Measurements from ENCODE around the gene MMRN1.

Gene MMRN1

GRCh38 chr4:89894649-89895550, at the start of gene MMRN1:
MMRN1 (plus strand) TSS chr4:89894854; CDS start chr4:89894972, 118 bp downstream.
- DNase-seq (ENCODE audit: low read depth), result no peak
- TF ChIP-seq, protein P1, sequence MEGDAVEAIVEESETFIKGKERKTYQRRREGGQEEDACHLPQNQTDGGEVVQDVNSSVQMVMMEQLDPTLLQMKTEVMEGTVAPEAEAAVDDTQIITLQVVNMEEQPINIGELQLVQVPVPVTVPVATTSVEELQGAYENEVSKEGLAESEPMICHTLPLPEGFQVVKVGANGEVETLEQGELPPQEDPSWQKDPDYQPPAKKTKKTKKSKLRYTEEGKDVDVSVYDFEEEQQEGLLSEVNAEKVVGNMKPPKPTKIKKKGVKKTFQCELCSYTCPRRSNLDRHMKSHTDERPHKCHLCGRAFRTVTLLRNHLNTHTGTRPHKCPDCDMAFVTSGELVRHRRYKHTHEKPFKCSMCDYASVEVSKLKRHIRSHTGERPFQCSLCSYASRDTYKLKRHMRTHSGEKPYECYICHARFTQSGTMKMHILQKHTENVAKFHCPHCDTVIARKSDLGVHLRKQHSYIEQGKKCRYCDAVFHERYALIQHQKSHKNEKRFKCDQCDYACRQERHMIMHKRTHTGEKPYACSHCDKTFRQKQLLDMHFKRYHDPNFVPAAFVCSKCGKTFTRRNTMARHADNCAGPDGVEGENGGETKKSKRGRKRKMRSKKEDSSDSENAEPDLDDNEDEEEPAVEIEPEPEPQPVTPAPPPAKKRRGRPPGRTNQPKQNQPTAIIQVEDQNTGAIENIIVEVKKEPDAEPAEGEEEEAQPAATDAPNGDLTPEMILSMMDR (conservative IDR thresholded peaks at IDR 0.05; ENCODE audit: low read length), result no peak
- H3K4me3 ChIP-seq (ENCODE audit: low read length), result no peak within 1 kb of the TSS

DNA sequence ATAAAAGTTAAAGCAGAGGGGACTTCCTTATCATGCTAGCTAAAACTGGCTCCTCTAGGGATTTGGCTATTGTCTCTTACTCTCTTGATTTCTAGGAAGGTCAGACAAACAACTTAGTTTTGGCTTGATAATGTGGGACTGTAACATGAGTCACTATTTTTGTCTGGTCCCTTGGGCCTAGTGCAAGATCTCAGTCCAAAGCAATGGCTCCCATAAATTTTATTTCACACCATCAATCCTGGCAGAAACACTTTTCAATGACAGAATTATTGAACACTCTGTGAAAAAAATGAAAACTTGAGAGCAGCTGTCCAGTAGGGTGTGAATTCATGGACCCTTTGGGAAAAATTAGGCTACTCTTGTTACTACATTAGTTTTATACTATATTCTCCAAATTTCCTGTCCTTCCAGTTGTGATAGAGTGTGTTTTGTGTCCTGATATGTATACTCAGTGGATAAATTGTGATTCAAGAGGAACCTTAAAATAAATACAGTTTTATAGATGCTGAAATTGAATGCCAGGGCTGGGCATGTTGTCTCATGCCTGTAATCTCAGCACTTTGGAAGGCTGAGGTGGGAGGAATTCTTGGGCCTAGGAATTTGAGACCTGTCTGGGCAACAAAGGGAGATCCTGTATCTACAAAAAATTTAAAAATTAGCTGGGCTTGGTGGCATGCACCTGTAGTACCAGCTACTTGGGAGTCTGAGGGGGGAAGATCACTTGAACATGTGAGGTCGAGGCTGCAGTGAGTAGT, 46.9 kb upstream of the MMRN1 start:
- no peak for DNase-seq (ENCODE audit: low read depth)
- TF ChIP-seq, protein P1 (conservative IDR thresholded peaks at IDR 0.05; ENCODE audit: low read length), result no peak
- H3K4me3 ChIP-seq (ENCODE audit: low read length), result no peak overlapping the region

- DNase-seq (ENCODE audit: low read depth), result no peak
- TF ChIP-seq, protein P1 (conservative IDR thresholded peaks at IDR 0.05; ENCODE audit: low read length), result no peak
- no peak overlapping the region for H3K4me3 ChIP-seq (ENCODE audit: low read length)
Observed at GRCh38 chr4:89855236-89855635, 39.4 kb upstream of the MMRN1 start.

DNA sequence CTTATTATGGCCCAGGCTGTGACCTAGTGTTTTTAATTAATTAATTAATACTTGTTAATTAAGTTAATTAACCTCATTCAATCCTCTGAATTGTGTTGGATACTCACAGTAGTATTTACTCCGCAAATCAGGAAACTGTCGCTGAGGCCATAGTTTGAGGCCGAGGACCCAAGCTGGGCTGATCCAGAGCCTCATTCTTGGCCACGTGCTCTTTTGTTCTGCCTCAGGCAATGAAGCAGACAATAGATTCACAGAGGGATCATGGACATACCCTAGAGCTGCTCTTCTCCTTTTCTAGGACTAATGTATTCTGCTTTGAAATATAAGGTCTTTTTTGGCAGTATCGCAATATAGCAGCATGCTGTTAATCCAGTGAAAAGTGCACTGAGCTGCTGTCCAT, 33.7 kb upstream of the MMRN1 start:
- TF ChIP-seq, protein P1 (conservative IDR thresholded peaks at IDR 0.05; ENCODE audit: low read length), result no peak
- DNase-seq (ENCODE audit: low read depth), result no peak

DNA sequence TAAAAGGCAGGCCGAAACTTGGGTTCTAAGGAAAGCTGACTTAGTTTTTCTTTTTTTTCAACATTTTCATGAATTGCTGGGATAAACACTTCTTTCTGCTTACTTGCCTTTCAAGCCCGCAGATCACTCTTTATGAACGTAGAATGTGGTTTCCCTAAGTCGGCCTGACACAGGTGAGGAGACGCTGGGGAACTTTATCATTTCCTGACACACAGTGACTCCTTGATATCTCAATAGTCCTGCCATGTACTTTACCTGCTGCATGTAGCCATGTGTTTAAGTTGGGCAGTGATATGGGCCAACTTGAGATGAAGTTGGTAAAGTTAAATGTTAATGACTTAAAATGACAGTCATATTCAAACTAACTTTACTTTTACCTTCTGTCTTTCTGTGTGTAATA, 31.1 kb upstream of the MMRN1 start:
- no peak overlapping the region for H3K4me3 ChIP-seq (ENCODE audit: low read length)
- DNase-seq (ENCODE audit: low read depth), result no peak
- TF ChIP-seq, protein P1 (conservative IDR thresholded peaks at IDR 0.05; ENCODE audit: low read length), result no peak

More for the DNA sequence above, 33.7 kb upstream of the MMRN1 start:
- no peak overlapping the region for H3K4me3 ChIP-seq (ENCODE audit: low read length)

GRCh38 chr4:89868276-89868675, 26.4 kb upstream of the MMRN1 start:
- DNase-seq (ENCODE audit: low read depth), result no peak
- H3K4me3 ChIP-seq (ENCODE audit: low read length), result no peak overlapping the region
- TF ChIP-seq, protein P1 (conservative IDR thresholded peaks at IDR 0.05; ENCODE audit: low read length), result no peak
